ACC112 (cell line): ENCODE results near the gene TCERG1L.

ENCODE experiments used
- H2AFZ ChIP-seq: fragments of 200-600 bp; sonication (generic); one replicate; pipeline ENCODE4 v1.6.0; 2017; ENCODE audit warnings: antibody characterized with exemption, low read length; ENCODE audit not compliant: unreplicated experiment
- H3K27ac ChIP-seq: fragments of 200-600 bp; sonication (generic); 2 replicates; pipeline ENCODE4 v1.5.1; 2014; ENCODE audit warnings: low read depth, mild to moderate bottlenecking, antibody characterized with exemption, low read length, moderate library complexity
- H3K27me3 ChIP-seq: fragments of 200-600 bp; sonication (generic); 2 replicates; pipeline ENCODE4 v1.6.1; 2014; ENCODE audit warnings: mild to moderate bottlenecking, antibody characterized with exemption, low read length, moderate library complexity, mixed read lengths; ENCODE audit not compliant: insufficient read depth
- H3K36me3 ChIP-seq: fragments of 200-600 bp; sonication (generic); 2 replicates; pipeline ENCODE4 v1.6.1; 2016; ENCODE audit warnings: mild to moderate bottlenecking, antibody characterized with exemption, low read length, moderate library complexity, mixed read lengths; ENCODE audit not compliant: insufficient read depth
- H3K4me1 ChIP-seq: fragments of 200-600 bp; sonication (generic); one replicate; pipeline ENCODE4 v1.6.1; 2016; ENCODE audit warnings: low read length, mixed read lengths; ENCODE audit not compliant: insufficient read depth, unreplicated experiment, control insufficient read depth
- H3K4me3 ChIP-seq: fragments of 200-600 bp; sonication (generic); 2 replicates; pipeline ENCODE4 v1.5.1; 2014; ENCODE audit warnings: mild to moderate bottlenecking, low read depth, low read length
- H3K79me2 ChIP-seq: fragments of 200-600 bp; sonication (generic); one replicate; pipeline ENCODE4 v1.6.0; 2016; ENCODE audit warnings: low read length; ENCODE audit not compliant: control insufficient read depth, unreplicated experiment, insufficient read depth

TCERG1L gene

DNA sequence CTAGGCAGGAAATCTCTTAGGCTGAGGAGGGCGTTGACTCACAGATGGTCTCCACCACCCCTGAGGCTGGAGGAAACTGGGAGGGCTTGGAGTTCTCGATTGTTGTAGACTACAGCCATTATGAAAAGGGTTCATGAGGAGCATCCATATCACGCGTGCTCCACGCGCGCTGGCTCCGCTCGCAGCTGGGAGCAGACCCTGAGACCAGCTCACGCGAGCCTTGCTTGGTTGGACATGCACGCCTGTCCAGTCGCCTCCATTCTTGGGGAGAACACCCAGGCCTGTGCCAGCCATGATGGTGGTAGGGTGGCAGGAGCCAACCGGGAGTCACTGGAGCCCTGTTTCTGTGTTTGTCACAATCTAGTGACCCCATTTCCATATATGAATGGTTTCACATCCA lies 139.1 kb downstream of the TCERG1L start:
- Histone ChIP-seq H2AFZ (no peak overlapping the region), H3K36me3 (no peaks in the 10 kb centered on the region), H3K4me3 (no peak overlapping the region), H3K79me2 (no peaks in the 10 kb centered on the region), H3K4me1 (no peaks in the 10 kb centered on the region), H3K27ac (no peak overlapping the region), H3K27me3 (no peaks in the 10 kb centered on the region)

DNA sequence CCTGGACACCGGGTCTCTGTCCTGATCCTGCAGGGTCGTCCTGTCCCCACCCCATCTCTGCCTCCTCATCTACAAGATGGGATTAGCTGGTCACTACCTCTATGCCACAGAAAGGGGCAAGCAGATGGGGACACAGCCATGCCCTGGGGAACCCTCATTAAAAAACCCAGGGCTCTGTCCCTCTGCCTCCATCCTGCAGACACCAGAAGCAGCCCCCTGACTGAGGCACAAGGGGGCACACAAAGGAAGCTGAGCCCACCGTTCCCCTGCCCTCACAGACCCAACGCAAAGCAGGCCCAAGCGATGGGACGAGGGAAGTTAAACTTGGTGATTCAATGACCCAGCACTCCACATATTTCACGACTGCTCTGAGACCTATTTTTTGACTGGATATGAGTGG lies 142.4 kb downstream of the TCERG1L start:
- no peaks in the 10 kb centered on the region for H3K27me3 ChIP-seq
- no peaks in the 10 kb centered on the region for H3K79me2 ChIP-seq
- no peak overlapping the region for H2AFZ ChIP-seq
- H3K27ac ChIP-seq = no peak overlapping the region
- no peaks in the 10 kb centered on the region for H3K4me1 ChIP-seq
- H3K36me3 ChIP-seq = no peaks in the 10 kb centered on the region
- H3K4me3 ChIP-seq = no peak overlapping the region

DNA sequence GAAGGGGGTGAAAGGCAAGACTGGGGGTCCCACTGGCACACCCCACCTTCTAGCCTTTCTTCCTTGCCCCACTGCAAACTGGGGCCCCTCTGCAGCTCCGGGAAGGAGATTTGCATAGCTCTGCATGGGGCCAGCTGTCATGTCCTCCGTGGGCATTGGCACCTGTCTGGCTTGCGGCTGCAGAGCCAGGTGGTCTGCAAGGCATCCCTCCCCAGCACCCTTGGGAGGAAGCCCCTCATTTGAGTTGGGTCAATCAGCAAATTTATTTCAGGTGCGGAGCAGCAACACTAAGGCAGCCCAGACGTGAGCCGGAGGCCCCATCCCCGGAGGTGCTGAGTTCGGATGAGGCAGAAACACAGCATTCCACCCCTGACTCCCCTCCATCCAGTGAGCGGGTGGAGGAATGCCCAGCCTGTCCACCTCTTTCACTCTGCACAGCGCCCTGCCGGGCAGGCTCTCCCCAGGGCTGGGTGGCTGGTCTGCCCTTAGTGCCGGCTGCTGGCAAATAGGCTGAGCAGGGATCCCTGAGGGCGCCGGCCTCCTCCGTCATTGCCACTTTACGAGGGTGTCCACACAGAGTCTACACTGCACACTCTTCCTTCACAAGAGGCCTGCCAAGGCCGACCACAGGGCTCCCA lies 143.2 kb downstream of the TCERG1L start:
- Histone ChIP-seq H3K79me2 (no peaks in the 10 kb centered on the region), H3K27ac (no peak overlapping the region), H2AFZ (no peak overlapping the region), H3K36me3 (no peaks in the 10 kb centered on the region), H3K27me3 (no peaks in the 10 kb centered on the region), H3K4me3 (no peak overlapping the region), H3K4me1 (no peaks in the 10 kb centered on the region)

DNA sequence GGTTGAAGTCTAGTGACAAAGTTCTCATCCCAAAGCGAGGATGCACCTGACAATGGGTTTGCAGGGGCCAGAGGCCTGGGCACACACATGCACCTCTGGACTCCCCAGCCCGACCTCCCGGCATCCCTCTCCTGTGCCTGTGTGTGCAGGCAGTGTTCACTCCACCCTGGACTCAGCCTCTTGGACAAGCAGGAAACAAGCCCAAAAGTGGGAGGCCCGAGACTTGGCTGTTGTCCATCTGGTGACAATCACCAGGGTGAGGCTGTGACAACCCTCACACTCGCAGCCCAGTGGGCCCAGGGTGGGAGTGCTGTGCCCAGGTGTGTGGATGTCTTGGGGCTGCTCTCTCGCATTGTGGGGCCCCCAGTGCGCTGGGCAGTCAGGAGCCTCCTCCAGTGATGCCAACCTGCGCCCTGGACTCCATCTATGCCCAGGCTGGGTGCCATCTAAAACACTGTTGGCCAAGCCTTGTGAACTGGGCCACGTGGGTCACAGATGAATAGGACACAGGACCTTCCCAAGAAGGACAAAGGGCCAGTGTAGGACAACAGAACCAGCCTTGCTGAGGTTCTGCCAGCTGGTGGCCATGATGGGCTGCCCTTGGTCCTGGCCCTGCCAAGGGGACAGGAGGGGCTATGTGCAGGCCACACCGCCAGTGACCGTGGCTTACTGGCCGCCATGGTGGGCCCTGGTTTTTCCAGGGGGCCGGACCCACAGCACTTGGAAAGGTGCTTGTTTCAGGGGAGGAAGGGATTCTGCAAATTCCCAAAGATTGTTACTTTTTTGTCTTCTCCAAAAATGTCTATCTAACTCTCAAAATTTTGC lies 144.3 kb downstream of the TCERG1L start:
- H3K4me3 ChIP-seq = no peak overlapping the region
- no peaks in the 10 kb centered on the region for H3K4me1 ChIP-seq
- H2AFZ ChIP-seq = no peak overlapping the region
- no peak overlapping the region for H3K27ac ChIP-seq
- H3K79me2 ChIP-seq = no peaks in the 10 kb centered on the region
- no peaks in the 10 kb centered on the region for H3K36me3 ChIP-seq
- H3K27me3 ChIP-seq = no peaks in the 10 kb centered on the region

DNA sequence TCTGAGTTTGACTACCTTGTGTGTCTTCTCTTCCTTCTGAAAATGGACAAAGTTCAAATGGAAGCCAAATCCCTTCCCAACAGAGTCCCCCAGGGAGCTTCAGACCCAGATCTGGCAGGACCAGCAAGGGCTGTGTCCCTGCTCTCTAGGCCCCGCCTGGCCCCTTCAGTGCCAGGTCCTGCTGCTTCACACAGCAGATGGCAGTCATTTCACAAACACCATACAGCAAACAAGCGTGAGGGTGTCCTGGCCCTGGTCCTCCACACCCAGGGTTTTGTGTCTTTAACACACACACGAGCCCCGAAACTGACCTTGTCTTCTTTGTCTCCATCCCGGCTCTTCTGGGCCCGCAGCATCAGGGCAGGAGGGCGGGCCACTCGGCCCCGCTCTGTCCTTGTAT lies 145.0 kb downstream of the TCERG1L start:
- H3K79me2 ChIP-seq = no peaks in the 10 kb centered on the region
- no peak overlapping the region for H3K27ac ChIP-seq
- no peaks in the 10 kb centered on the region for H3K27me3 ChIP-seq
- H2AFZ ChIP-seq = no peak overlapping the region
- no peak overlapping the region for H3K4me3 ChIP-seq
- no peaks in the 10 kb centered on the region for H3K4me1 ChIP-seq
- H3K36me3 ChIP-seq = no peaks in the 10 kb centered on the region

DNA sequence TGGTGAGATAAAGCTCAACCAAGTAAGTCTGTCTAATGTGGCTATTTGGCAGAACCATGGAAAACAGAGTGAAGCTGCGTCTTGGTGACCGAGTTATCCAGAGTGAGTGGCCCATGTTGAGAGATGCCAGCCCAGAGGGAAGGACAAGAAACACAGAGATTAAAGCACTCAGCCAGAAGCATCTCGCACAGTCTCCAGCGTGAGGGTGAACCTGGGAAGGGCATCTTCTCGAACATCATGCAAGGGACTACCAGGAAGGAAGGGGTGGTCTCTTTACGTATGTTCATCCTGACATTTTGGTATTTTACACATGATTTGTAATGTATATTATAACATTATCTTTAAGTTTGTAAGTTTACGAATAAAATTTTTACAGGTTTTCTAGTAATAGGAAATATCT lies 146.4 kb downstream of the TCERG1L start:
- Histone ChIP-seq H3K79me2 (no peaks in the 10 kb centered on the region), H3K36me3 (no peaks in the 10 kb centered on the region), H3K4me3 (no peak overlapping the region), H3K4me1 (no peaks in the 10 kb centered on the region), H3K27me3 (no peaks in the 10 kb centered on the region), H2AFZ (no peak overlapping the region), H3K27ac (no peak overlapping the region)

DNA sequence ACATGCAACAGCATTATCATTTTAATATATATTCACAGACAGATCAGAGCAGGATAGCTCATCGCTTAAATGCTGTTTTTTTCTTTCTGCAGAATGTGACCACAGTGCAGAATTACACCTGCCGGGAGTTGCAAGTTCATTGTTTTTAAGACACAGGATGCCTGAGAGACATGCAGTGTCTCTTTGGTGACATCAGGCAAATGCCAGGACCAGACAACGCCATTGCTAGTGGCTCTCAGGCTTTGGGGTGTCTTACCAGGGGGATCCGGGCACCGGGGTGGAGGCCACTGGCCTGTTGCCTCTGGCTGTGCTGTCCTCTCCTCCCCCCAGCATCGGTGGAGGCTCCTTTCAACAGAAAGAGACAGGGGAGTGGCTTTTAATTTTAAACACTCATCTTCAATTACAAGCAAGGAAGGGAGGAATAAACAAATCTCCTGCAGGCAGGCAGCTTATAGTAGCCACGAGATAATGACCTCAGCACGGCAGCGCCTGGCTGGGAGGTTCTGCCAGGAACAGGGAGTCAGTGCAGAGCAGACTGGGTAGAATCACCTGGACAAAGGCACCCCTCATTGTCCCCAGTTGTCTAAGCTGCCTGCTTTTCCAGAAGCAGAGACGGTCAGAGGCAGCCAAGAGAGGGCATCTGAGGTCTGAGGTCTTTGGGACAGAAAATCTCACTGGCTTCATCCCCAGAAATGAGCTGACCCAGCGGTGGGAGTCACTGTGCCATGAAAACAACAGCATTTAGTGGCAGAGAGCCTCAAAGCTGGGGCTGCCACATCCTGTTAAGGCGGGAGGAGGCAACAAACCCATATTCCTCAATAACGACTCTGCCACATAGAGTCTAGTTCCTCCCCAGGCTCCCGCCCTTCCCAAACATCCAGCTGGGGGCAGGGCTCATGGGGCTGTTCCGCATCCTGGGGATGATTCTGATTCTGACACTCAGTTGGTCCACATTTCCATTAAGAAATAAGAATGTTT lies 148.4 kb downstream of the TCERG1L start:
- H3K27ac ChIP-seq = no peak overlapping the region
- H3K4me1 ChIP-seq = no peaks in the 10 kb centered on the region
- no peak overlapping the region for H2AFZ ChIP-seq
- H3K79me2 ChIP-seq = no peaks in the 10 kb centered on the region
- no peaks in the 10 kb centered on the region for H3K27me3 ChIP-seq
- no peaks in the 10 kb centered on the region for H3K36me3 ChIP-seq
- no peak overlapping the region for H3K4me3 ChIP-seq

DNA sequence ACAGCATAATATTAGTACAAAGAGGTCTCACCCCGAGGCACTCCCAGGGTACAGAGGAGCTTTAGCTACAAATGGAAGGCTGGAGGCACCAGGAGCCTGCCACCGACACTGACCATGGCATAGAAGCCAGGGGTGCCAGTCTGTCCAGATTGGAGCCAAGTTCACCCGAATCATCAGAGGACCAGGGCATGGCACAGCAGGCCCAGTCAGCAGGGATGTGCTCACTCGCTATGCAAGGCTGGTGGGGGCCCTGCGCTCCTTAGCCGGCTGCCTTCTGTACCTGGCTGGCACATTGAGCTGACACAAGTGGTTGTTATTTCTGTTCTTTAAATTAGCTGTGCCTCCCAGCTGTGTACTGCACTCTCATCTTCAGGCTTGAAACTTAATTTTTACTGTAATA lies 149.3 kb downstream of the TCERG1L start:
- H3K27ac ChIP-seq = no peak overlapping the region
- no peaks in the 10 kb centered on the region for H3K4me1 ChIP-seq
- H2AFZ ChIP-seq = no peak overlapping the region
- no peaks in the 10 kb centered on the region for H3K27me3 ChIP-seq
- no peak overlapping the region for H3K4me3 ChIP-seq
- H3K36me3 ChIP-seq = no peaks in the 10 kb centered on the region
- no peaks in the 10 kb centered on the region for H3K79me2 ChIP-seq

DNA sequence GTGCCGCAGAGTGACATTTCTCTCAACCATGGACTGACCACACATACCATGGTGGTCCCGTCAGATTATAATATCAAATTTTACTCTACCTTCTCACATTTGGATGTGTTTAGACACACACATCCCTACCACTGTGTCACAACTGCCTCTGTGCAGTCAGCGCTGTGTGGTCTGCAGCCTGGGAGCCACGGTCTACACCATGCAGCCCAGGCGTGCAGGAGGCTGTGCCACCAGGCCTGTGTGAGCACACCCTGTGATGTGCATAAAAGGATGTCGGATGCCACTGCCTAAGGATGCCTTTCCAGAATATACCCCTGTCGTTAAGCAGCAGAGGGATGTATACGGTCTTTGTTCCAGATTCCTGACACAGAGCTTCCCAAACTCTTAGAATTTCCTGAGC lies 150.4 kb downstream of the TCERG1L start:
- H3K4me1 ChIP-seq = no peaks in the 10 kb centered on the region
- no peaks in the 10 kb centered on the region for H3K36me3 ChIP-seq
- no peaks in the 10 kb centered on the region for H3K79me2 ChIP-seq
- no peak overlapping the region for H3K27ac ChIP-seq
- H3K27me3 ChIP-seq = no peaks in the 10 kb centered on the region
- H2AFZ ChIP-seq = no peak overlapping the region
- no peak overlapping the region for H3K4me3 ChIP-seq

DNA sequence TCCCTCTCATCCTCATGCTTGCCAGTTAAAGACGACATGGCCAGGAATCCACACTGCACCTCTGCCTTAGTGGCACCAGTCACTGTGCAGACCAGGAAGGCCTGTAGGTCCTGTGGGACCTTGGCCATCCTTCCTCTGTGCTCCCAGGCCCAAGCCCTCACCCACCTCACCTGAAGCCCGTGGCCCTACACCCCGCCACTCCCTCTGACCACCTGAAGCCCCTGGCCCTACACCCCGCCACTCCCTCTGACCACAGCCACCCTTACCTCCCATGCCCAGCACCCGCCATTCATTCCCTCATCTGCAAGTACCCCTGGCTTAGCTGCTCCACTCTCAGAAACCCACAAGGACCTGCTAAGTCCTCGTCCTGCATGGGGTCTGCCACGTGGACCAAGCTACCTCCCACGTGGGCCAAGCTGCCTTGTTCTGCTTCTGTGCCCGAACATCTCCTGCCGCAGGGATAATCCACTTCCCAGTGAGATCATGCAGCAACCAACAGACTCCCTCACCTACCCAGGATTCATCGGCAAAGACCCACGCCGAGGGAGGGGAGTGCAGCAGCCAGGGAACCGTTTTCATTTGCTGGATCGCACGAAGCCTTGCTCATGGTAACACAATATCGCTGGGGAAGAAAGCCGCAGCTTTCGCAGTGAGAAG lies 151.2 kb downstream of the TCERG1L start:
- Histone ChIP-seq H3K27me3 (no peaks in the 10 kb centered on the region), H3K36me3 (no peaks in the 10 kb centered on the region), H3K4me1 (no peaks in the 10 kb centered on the region)

More for the DNA sequence above, 151.2 kb downstream of the TCERG1L start:
- no peak overlapping the region for H2AFZ ChIP-seq
- no peaks in the 10 kb centered on the region for H3K79me2 ChIP-seq
- H3K4me3 ChIP-seq = no peak overlapping the region
- H3K27ac ChIP-seq = no peak overlapping the region
